DOHH2 (cell line): ENCODE data around the gene CLDN24.

Experiments
- CTCF ChIP-seq: fragments of 200-600 bp; sonication (generic); IDR thresholded peaks from one replicate; pipeline ENCODE4 v1.5.1; 2014; ENCODE audit warnings: antibody characterized with exemption, mild to moderate bottlenecking, low read depth, low read length; ENCODE audit not compliant: poor library complexity, severe bottlenecking
- EZH2phosphoT487 ChIP-seq: fragments of 200-600 bp; sonication (generic); IDR thresholded peaks from 2 replicates; pipeline ENCODE4 v1.6.1; 2017; ENCODE audit warnings: borderline replicate concordance, mild to moderate bottlenecking, antibody characterized with exemption, low read length, moderate library complexity, mixed read lengths

DNA sequence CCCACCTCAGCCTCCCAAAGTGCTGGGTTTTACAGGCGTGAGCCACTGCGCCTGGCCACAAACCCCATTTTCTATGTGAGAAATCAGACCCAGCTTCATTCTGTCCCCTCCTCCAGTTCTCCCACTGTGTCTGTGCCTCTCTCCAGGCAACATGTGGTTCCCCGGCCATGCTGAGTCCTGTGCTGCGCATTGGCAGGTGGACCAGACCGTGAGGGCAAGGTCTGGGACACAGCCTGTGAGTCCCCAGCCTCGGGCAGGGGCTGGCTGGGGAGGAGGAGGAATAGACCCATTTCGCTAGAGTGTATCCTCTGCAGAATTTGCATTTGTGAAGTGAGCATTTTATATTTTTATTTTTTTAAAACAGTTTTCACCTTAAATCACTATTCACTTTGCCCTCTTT lies 21.5 kb upstream of the CLDN24 start:
- no peak for TF ChIP-seq CTCF
- no peak for TF ChIP-seq EZH2phosphoT487
